A673 (cell line): ENCODE data around the gene PIK3C2B. TPM values are rescaled to one million over a fixed set of nuclear protein-coding genes. Genes with fewer than 3 reads are reported as not detected.

Experiments
- BruUV-seq: library from RNA; stranded (reverse); fragments of 400-500 nt; replicated peaks from 2 replicates; lab custom pipeline; 2021; lab: Mats Ljungman, UMichigan
- CTCF ChIA-PET: fragments of 300-600 bp; sonication (Branson Sonifier 250); formaldehyde crosslinking; loops from one replicate; lab custom pipeline; 2022; ENCODE audit warnings: antibody characterized with exemption; lab: Charles Lee
- POLR2A ChIA-PET: fragments of 300-600 bp; sonication (Branson Sonifier 250); formaldehyde crosslinking; loops from one replicate; lab custom pipeline; 2022; ENCODE audit warnings: antibody characterized with exemption; ENCODE audit not compliant: low non-redundant PET; lab: Charles Lee
- DNase-seq: peaks from one replicate; pipeline ENCODE4 v3.0.0-alpha.2; 2015; ENCODE audit warnings: low spot score
- H3K27ac ChIP-seq: fragments of 200-600 bp; sonication (generic); 2 replicates; pipeline ENCODE4 v1.5.1; 2016; ENCODE audit warnings: mixed run types, low read depth, mild to moderate bottlenecking, mixed read lengths, antibody characterized with exemption, low read length; ENCODE audit not compliant: poor library complexity, severe bottlenecking
- H3K27me3 ChIP-seq: fragments of 200-600 bp; sonication (generic); replicated peaks from 2 replicates; pipeline ENCODE4 v1.6.1; 2017; ENCODE audit warnings: mixed run types, low read depth, mild to moderate bottlenecking, mixed read lengths, antibody characterized with exemption, low read length; ENCODE audit not compliant: insufficient read depth, poor library complexity
- H3K36me3 ChIP-seq: fragments of 200-600 bp; sonication (generic); 2 replicates; pipeline ENCODE4 v1.6.1; 2016; ENCODE audit warnings: mixed run types, mild to moderate bottlenecking, mixed read lengths, antibody characterized with exemption, low read length; ENCODE audit not compliant: insufficient read depth, poor library complexity, severe bottlenecking
- H3K4me1 ChIP-seq: fragments of 200-600 bp; sonication (generic); 2 replicates; pipeline ENCODE4 v1.6.1; 2017; ENCODE audit warnings: mixed run types, mild to moderate bottlenecking, mixed read lengths, antibody characterized with exemption, low read length; ENCODE audit not compliant: insufficient read depth, poor library complexity, severe bottlenecking
- H3K4me3 ChIP-seq: fragments of 200-600 bp; sonication (generic); 2 replicates; pipeline ENCODE4 v1.5.1; 2016; ENCODE audit warnings: low read depth, mixed run types, mild to moderate bottlenecking, mixed read lengths, low read length; ENCODE audit not compliant: poor library complexity, severe bottlenecking
- H3K9me3 ChIP-seq: fragments of 200-600 bp; sonication (generic); 2 replicates; pipeline ENCODE4 v1.6.1; 2016; ENCODE audit warnings: mixed run types, low read depth, mild to moderate bottlenecking, mixed read lengths, antibody characterized with exemption, low read length; ENCODE audit not compliant: poor library complexity, severe bottlenecking
- CTCF ChIP-seq: fragments of 300-800, 200-600 bp; sonication (generic); conservative IDR thresholded peaks from 2 replicates; pipeline ENCODE4 v1.5.1; 2017; ENCODE audit warnings: low read depth, mild to moderate bottlenecking, antibody characterized with exemption, low read length, moderate library complexity, mixed read lengths
- EZH2 ChIP-seq: fragments of 200-600 bp; sonication (generic); IDR thresholded peaks from 2 replicates; pipeline ENCODE4 v1.6.1; 2017; ENCODE audit warnings: borderline replicate concordance, low read depth, mild to moderate bottlenecking, mixed read lengths, antibody characterized with exemption, low read length; ENCODE audit not compliant: poor library complexity, severe bottlenecking
- intact Hi-C: fragments of 100-400 bp; cut with micrococcal nuclease; formaldehyde crosslinking; loops from one replicate; pipeline ENCODE4 v1.10.0; 2022; ENCODE audit not compliant: unreplicated experiment
- total RNA-seq: library from RNA; stranded (reverse); gene quantifications from 2 replicates; pipeline ENCODE4 v1.2.3, GENCODE V29; 2021

PIK3C2B gene
- total RNA-seq, 1 experiment from 2014 or later, result 18.0 TPM

DNA sequence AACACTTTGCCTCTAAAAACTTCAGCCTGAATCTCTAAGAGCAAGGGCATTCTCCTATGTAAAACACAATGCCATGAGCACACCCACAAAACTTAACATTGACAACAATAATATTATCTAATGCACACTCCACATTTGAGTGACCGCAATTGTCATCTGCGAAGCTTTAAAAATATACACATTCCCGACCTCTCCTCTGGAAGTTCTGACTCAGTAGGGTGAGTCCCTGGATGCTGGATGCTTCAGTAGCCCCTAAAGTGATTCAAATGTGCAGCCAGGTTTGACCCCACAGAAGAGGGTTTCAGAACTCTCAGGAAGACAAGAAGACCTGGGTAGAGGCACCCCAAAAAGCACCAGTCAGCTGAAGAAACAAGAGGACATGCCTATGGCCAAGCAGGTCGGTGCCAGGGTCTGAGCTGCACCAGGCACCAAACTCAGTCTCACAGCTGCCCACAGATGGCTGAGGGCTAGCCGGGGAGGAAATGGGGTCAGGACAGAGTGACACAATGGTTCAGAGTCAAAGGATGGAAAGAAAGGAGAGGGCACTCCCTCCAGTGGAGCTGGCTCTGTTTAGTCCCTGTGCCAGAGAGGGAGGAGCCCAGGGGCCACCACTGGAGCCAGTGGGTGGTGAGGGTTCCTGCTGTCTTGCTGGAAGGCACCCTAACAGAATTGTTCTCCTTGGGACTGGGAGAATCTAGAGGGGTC is 17.4 kb downstream of the PIK3C2B start:
- Histone ChIP-seq H3K36me3 (no peaks in the 10 kb centered on the region), H3K4me3 (no peak overlapping the region), H3K27me3 (no peaks in the 10 kb centered on the region), H3K9me3 (no peaks in the 10 kb centered on the region), H3K27ac (no peak overlapping the region), H3K4me1 (peaks cover 28% of the 10 kb centered on the region)
- intact Hi-C loops, result no loop called here
- ChIA-PET POLR2A (interaction anchor here (0.6 kb wide), 1 partner anchor 24 kb away, joined by 4 read pairs; no protein-coding TSS in a partner anchor), CTCF (interaction anchor here (0.6 kb wide), 1 partner anchor 46 kb away, joined by 3 read pairs; no protein-coding TSS in a partner anchor)
- DNase-seq, result no peak
- TF ChIP-seq CTCF (no peak), EZH2 (no peak)
- BruUV-seq, result no TSS peak

DNA sequence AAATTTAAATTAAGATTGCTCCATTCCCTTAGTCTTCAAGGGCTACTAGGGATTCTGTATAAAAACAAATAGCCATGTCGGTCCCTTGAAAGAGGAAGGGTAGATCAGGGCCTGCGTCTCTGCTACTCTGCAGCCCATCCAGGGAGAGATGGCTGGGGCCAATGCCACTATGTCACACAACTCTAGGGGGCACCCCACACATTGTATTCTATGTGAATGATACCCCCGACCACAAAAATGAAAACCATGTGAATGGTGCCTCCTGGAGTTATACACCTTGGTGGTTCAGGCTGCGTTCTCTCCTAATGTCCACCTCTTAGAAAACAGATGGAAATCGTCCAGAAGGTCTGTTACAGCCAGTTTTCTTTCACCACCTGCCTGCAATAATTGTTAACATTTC is 18.0 kb downstream of the PIK3C2B start:
- intact Hi-C loops, result no loop called here
- H3K27me3 ChIP-seq, result no peaks in the 10 kb centered on the region
- CTCF ChIA-PET, result no interaction called here
- BruUV-seq, result no TSS peak
- TF ChIP-seq CTCF (0 out of 2 replicates have a peak, but pooled peaks have one; percentile 34), EZH2 (no peak)
- H3K9me3 ChIP-seq, result no peaks in the 10 kb centered on the region
- no peak overlapping the region for H3K27ac ChIP-seq
- POLR2A ChIA-PET, result no interaction called here
- DNase-seq, result no peak
- H3K4me3 ChIP-seq, result no peak overlapping the region
- H3K4me1 ChIP-seq, result peaks cover 25% of the 10 kb centered on the region
- H3K36me3 ChIP-seq, result no peaks in the 10 kb centered on the region

- Histone ChIP-seq H3K4me1 (peaks cover 21% of the 10 kb centered on the region), H3K27ac (no peak overlapping the region), H3K27me3 (no peaks in the 10 kb centered on the region), H3K9me3 (no peaks in the 10 kb centered on the region), H3K36me3 (no peaks in the 10 kb centered on the region), H3K4me3 (no peak overlapping the region)
- POLR2A ChIA-PET, result no interaction called here
- CTCF ChIA-PET, result interaction anchor here (0.6 kb wide), 1 partner anchor 264 kb away, joined by 7 read pairs; no protein-coding TSS in a partner anchor
- TF ChIP-seq CTCF, result no peak
- no peak for TF ChIP-seq EZH2
- intact Hi-C loops, result no loop called here
- no TSS peak for BruUV-seq
- no peak for DNase-seq
Observed at GRCh38 chr1:204475656-204476432, 18.8 kb downstream of the PIK3C2B start.
